NCI-H1092 treated with DMSO at 0.1 percent for 48 hours (cell line): ENCODE data around the gene NEK11.
"Not testable (repeated sequence)": the region's sequence is repeated elsewhere in the genome, so short reads cannot be mapped to it uniquely, and the experiment has no call there.

Experiments used
- DNase-seq: peaks from one replicate; lab custom pipeline; 2025; lab: John Stamatoyannopoulos, UW

Gene NEK11

DNA sequence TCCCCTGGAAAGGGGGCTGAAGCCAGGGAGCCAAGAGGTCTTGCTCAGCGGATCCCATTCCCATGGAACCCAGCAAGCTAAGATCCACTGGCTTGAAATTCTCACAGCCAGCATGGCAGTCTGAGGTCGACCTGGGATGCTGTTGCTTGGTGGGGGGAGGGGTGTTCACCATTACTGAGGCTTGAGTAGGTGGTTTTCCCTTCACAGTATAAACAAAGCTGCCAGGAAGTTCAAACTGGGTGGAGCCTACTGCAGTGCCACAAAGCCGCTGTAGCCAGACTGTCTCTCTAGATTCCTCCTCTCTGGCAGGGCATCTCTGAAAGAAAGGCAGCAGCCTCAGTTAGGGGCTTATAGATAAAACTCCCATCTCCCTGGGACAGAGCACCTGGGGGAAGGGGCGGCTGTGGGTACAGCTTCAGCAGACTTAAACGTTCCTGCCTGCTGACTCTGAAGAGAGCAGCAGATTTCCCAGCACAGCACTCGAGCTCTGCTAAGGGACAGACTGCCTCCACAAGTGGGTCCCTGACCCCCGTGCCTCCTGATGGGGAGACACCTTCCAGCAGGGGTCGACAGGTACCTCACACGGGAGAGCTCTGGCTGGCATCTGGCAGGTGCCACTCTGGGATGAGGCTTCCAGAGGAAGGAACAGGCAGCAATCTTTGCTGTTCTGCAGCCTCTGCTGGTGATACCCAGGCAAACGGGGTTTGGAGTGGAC, 15.8 kb downstream of the NEK11 start:
- not testable (repeated sequence) for DNase-seq

DNA sequence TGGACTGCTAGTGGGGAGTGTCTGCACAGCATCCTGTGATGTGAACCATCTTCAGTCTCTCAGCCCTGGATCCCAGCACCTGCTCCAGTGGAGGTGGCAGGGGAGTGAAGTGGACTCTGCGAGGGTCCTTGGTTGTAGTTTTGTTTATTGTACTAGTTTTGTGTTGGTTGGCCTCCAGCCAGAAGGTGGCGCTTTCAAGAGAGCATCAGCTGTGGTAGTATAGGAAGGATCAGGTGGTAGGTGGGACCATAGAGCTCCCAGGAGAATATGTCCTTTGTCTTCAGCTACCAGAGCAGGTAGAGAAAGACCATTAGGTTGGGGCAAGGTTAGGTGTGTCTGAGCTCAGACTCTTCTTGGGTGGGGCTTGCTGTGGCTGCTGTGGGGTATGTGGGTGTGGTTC, 20.9 kb downstream of the NEK11 start:
- DNase-seq = no peak

GRCh38 chr3:131048030-131048429, 21.4 kb downstream of the NEK11 start:
- no peak for DNase-seq

DNA sequence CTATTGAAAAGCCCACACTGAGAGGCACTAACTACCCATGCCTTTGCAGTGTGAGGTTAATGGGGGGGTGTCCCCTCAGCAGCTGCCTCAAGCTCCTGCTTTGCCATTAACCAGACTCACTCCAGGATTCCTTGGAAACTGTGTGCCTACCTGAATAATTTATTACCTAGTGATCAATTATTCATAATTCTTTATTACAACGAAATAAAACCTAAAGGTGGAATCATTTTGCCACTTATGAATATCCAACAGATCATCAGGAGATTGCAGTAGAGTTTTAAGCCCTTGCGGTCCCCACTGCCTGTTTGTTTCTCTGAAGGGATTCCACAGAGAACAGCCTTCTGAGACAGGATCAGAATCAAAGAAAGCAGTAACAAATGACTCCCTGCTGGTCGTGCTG, 23.3 kb downstream of the NEK11 start:
- no peak for DNase-seq

GRCh38 chr3:131053043-131053859, 26.6 kb downstream of the NEK11 start:
- no peak for DNase-seq

DNA sequence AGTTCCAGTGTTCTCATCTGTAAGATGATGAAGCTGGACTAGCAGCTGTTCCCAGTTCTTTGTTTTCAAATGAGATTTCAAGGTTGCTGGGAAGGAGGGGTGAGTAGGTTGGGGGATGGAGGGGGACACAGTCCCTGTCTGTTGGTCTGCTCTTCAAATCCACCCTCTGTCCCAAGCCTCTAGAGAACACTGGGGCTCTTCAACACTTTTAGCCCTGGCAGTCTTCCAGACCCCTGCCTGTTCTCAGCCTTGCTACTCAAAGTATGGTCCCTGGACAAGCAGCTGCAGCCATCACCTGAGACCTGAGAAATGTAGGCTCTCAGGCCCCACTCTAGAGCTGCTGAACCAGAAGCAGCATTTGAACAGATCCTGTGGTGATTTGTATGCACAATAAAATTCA, 41.3 kb downstream of the NEK11 start:
- no peak for DNase-seq

- DNase-seq = no peak
These were observed 45.5 kb downstream of the NEK11 start for GRCh38 chr3:131072099-131072559.

DNA sequence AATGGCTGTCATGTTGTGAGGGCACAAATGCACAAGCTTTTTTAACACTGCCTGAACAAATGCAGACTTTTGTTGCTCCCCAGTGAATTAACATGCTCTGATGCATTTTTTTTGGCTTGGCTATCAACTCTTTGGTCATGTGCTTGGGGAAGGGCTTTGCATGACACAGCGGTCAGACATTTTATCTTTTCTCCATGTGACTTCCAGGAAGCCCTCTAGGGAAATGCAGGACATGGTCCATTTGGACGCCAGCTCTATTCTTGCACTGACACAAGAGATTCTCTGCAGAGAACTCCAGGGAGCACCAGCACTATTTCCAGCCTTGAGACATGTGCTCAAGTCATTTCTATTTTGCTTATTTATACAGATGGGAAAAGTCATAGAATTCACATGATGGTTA, 46.2 kb downstream of the NEK11 start:
- DNase-seq = no peak

DNA sequence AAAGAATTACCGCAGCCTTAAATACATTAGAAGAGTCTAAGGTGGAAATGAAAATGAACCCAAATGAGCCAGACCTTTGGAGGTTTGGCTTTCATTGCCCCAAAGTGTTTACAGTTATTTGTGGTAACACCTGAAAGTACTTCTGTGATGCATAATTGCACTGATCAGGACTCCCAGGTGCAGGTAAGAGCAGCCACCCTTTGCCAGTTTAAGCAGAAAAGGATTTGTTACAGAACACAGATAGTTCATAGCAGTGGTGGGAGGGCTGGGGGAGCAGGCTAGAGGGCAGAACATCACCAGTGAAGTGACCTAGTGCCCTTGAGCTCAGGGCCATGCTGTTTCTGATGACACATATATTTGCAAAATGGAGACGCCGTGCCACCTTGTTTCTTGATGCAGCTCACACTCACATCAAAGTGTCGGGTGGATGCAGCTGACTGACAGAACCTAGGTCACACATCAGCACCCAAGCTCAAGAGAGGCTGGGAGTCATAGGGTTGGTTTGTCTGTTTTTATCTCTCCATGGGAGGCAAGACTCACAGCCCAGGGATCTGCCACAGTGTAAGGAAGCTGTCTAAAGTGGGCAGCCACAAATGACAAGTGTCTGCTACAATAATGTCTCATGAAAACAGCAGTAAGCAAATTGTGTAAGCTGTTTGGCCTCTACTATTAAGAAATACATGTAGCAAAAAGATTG, 49.1 kb downstream of the NEK11 start:
- DNase-seq = no peak

GRCh38 chr3:131077904-131078303, 51.2 kb downstream of the NEK11 start:
- DNase-seq = no peak

DNA sequence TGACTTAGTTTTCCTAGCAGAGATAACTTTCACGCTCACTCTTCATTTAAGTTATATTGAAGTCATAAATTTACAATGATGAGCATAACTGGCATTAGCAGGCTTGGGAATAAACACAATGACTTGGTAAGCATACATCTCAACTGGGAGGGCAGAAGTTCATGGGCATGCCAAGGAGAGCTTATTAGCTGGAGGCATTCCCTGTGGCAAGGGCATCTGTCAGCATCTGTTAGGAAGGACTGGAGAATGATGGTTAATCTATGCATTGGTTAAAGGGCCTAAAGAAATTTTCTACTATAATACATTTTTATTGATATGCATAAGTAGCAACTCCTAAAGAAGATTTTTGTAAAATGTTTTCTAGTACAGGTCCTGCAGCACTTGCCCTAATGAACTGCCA, 52.4 kb downstream of the NEK11 start:
- DNase-seq = no peak

DNA sequence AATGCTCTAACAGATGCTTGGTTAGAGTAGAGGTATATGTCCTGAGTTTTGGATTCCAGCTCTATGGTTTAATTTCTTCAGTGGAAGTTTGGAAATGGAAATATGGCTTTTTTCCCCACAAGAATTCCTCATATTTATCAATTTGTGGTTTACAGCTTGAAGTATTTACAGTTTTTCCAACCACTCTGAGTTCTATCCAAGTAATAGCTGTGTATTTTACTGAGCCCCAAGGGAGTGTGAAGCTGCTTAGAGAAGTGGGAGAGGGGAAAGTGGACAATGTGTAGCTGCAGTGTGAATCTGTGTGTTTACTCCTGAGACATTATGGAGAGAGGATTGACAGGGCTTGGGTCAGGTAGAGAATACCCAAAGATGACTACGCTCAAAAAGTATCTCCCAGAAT, 54.5 kb downstream of the NEK11 start:
- no peak for DNase-seq

GRCh38 chr3:131082246-131082645, 55.6 kb downstream of the NEK11 start:
- DNase-seq = no peak

DNA sequence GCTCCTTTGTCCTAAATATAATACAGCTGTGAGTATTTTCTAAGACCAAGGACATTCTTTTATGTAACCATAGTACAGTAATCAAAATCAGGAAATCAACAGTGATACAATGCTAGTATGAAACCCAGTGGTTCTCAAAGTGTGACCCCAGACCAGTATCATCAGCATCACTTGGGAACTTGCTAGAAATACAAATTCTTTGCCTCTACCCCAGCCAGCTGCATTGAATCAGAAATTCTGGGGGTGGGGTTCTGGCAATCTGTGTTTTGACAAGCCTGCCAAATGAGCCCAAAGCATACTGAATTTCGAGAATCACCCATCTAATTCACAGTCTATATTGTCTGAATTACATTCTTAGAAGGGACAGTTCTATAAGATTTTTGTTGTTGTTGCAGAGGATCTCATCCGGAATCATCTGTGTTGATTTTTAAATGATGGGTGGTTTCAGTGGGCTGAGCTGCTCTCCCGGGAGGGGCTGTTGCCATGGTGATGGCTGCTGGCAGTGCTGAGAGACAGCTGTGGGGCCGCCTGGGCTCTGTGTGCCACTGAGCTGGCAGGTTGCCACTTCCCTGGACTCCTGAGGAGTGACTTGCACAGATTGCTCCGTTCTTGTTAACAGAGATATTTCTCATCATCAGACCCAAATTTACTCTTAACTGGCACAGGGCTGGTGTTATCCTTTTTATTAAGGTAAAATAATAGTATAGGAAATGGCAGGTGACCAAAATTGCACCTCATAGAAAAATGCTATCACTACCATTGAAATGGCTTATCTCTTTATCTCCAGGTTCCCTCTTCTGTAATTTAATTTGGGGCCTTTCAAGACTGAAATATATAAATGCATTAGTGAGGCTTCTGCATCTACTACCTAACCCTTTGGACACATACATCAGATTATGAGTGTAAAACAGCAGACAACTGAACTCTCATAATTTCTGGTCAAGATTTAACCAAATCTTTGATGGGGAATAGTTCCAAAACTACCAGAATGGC, 56.5 kb downstream of the NEK11 start:
- peak; percentile 88 for DNase-seq

DNA sequence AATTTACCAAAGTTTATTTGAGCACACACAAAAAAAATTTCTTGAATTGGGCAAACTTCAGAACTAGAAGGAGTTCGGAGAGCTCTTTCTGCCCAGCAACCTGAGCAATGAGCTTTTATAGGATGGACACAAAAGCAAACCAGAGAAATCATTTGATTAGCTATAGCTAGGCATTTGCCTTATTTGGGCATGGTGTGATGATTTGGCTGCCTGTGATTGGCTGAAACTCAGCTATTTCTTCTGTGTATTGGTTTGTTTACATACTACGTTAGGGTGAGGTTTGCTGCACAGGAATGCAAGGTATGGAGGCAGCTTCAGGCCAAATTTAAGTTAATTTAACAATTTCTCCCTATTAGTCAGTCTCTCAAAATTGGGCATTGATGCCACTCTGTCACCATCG, 65.1 kb downstream of the NEK11 start:
- no peak for DNase-seq

DNA sequence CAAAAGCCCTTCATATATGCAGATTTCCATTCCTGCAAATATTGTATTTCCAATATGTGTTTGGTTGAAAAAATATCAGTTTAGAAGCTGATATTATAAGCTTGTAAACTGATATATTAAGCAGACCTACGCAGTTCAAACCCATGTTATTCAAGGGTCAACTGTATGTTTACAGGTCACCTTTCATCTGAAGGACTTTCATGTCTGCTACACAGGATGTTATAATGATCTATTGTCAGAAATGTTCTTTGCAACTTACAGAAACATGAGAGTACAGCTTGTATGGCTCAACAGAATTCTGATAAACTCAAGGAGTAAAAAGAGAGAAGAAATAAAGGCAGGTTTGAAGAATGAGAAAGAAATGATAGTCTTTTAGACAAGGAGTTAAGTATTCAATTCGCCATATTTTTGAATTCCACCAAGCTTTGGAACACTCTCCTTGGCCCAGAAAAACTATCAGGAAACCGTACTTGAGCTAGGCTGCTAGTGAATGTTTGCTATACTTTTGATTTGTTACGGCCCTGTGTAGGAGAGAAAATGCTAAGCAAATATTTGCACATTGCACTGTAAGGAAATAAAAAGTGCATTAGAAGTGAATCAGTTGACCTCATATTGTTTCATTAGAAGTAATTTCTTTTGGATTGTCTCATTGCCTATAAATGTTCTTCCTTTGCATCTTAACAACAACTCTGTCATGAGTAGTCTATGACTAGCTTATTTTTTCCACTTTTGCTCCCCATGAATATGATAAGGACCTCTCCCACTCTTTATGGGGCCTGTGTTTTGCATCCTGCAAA, 81.2 kb downstream of the NEK11 start:
- peak; percentile 6 for DNase-seq

DNA sequence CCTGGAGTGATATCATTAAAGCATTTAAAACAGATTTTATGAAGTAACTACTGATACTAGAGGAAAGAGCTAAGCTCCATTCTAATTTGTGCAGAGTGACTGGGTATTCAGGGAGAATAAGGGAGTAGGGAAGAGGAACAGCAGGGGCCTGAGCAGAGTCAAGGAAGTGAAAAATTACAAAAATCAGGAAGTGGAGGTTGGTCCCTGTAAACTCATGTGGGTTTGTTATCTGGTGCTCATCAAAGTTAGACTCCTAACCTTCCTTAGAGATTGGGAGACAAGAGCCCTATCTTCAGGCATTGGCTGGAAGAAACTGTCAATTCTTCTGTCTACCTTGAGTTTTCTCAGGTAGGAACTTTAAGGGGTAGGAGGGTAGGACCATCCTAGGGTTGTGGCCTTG, 82.5 kb downstream of the NEK11 start:
- DNase-seq = no peak

GRCh38 chr3:131110087-131110486, 83.4 kb downstream of the NEK11 start:
- no peak for DNase-seq

- no peak for DNase-seq
These were observed 87.6 kb downstream of the NEK11 start for GRCh38 chr3:131114256-131114655.

GRCh38 chr3:131125684-131126083, 99.0 kb downstream of the NEK11 start:
- DNase-seq = no peak

DNA sequence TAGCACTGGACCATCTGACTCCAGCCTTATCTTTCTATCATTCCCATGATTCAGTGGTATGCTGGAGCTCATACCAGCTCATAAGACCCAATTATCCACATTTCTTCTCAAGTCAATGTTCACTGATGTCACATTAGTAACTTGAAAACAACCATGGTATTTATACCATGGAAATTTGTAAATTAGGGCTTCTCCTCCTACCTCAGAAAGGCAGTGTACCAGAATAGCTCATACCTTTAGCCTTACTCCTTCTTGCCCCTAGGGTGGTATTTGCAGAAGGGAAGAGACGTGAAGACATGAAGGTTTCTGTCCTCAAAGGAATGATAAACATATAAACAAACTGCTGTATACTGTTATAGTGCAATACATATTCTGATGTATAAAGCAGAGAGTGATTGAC, 114.2 kb downstream of the NEK11 start:
- DNase-seq = no peak
